Activated CD4-positive, alpha-beta T cell treated with anti-CD3 and anti-CD28 coated beads for 48 hours (primary cell): ENCODE results near the gene RGL1.
"Not testable (repeated sequence)": the region's sequence is repeated elsewhere in the genome, so short reads cannot be mapped to it uniquely, and the experiment has no call there.

Experiments used
- DNase-seq: peaks from one replicate; pipeline ENCODE4 v3.0.0-alpha.2; 2020

Gene RGL1

DNA sequence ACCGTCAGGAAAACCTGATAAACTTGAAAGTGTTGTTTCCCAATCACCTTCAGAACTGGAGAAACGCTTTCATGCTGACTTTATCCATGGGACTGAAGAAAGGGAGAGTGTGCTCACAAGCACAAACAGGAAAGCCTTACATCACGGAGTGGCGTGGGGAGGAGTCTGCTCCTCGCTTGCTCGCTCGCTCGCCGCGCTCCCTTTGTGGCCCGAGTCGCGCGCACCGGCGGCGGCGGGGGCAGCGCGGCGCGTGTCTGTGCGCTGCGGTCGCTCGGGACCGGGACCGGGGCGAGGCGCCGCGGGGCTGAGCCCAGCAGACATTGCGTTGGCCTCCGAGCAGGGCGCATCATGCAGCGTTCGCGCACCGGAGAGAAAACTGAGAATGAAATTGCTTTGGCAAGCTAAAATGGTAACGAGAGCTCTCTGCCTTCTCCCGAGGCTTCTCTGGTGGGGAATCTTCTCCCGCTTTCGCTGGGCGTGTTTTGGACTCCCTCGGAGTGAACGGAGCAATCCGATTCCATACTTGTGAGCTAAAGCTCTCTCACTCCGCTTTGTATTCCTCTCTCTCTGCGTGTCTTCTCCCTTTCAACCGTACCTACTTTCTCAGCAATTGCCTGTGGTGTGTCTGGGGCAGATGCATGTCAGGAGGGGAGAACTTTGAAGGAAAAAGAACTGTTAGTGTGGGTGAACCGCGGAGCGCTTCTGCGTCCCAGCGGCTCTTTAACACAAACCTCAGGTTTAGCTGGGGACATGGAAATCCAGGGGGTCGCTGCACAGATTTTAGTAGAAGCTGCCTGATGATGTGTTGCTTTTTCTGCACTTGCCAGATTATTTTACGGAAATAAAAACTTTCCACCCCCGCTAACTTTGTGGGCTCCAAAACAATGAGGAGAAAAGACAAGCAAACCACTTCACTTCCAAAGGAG, at the start of gene RGL1:
Gene RGL1, plus strand, starts transcription at position 205 of the 926 bp plus-strand sequence. Its CDS starts 178 bp downstream, at position 383.
- peak; percentile 38 for DNase-seq

GRCh38 chr1:183756326-183756725, 48.6 kb upstream of the RGL1 start:
- DNase-seq: no peak

DNA sequence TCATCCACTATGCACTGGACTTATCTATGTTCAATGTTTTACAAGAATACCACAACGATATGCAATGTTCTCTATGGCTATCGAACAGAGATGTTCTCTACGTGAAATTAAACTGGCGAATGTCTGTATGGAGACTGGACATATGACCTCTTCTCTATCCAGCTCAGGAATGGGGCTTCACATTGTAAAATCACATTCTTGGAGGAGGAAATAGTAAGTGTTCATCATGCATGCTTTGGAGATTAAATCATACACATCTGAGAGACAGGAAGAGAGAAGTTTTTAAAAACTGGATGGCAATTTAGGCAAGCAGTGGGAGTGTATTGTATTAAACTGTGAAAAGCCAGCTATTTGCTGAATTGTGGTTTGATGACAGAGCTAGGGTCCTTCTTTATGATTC, 47.9 kb upstream of the RGL1 start:
- DNase-seq: no peak

DNA sequence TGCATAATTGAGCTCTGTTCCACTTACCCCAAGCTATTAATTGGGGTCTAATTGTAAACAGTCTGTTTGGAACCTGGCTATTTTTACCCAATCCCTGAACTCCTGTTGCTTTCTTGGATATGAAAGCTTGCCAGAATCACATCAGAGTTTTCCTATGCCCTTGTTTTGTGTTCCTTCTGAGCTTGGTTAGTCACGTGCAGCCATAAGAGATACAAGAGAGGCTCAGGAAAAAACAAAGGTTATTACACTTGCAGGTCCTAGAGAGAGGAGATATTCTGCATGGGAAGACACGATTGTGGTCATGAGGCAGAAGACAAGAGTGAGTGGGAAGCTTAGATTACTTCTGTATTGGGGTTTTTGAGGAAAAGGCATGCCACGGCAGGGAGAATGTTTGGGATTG, 46.0 kb upstream of the RGL1 start:
- no peak for DNase-seq

DNA sequence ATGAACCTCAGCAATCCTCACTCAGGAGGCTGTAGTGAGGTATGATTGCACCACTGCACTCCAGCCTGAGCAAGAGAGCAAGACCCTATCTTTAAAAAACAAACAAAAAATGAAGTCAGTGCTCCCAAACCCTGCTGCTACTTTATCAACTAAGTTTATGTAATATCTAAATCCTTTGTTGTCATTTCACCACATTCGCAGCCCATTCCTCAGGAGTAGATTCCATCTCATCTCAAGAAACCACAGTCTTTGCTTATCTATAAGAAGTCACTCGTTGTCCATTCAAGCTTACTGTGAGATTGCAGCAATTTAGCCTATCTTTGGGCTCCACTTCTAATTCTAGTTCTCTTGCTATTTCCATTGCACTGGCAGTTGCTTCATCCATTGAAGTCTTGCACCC, 44.3 kb upstream of the RGL1 start:
- DNase-seq: no peak

DNA sequence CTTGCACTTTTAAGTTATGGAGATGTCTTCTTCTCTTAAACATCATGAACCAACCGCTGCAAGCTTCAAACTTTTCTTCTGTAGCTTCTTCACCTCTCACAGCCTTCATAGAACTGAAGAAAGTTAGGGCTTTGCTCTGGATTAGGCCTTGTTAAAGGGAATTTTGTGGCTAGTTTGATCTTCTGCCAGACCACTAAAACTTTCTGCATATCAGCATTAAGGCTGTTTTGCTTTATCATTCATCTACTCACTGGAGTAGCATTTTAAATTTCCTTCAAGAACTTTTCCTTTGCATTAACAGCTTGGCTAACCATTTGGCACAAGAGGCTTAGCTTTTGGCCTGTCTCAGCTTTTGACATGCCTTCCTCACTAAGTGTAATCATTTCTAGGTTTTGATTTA, 43.0 kb upstream of the RGL1 start:
- DNase-seq: no peak

DNA sequence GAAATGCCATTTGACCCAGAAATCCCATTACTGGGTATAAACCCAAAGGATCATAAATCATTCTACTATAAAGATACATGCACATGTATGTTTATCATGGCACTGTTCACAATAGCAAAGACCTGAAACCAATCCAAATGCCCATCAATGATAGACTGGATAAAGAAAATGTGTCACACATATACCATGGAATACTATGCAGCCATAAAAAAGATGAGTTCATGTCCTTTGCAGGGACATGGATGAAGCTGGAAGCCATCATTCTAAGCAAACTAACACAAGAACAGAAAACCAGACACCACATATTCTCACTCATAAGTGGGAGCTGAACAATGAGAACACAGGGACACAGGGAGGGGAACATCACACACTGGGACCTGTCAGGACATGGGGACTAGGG, 42.1 kb upstream of the RGL1 start:
- DNase-seq: not testable (repeated sequence)

GRCh38 chr1:183764981-183765380, 39.9 kb upstream of the RGL1 start:
- DNase-seq: no peak

- no peak for DNase-seq
These were observed 34.7 kb upstream of the RGL1 start for GRCh38 chr1:183769956-183770815.

- no peak for DNase-seq
These were observed 34.1 kb upstream of the RGL1 start for GRCh38 chr1:183770816-183771128.

- no peak for DNase-seq
These were observed 31.2 kb upstream of the RGL1 start for GRCh38 chr1:183773482-183774274.

DNA sequence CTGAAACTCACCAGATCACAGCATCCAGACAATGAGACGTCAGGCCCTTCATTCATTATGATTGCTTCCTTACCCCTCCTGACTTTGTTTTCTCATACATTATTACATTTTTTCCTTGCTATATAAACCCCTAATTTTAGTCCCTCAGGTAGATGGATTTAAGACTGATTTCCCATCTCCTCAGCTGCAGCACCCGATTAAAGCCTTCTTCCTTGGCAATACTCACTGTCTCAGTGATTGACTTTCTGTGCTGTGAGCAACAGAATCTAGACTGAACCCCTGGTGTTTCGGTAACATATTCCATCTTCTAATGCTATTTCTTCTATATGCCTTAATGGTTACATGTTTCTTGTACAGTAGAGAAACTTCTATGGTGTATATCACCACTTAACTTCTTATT, 30.0 kb upstream of the RGL1 start:
- DNase-seq: no peak

DNA sequence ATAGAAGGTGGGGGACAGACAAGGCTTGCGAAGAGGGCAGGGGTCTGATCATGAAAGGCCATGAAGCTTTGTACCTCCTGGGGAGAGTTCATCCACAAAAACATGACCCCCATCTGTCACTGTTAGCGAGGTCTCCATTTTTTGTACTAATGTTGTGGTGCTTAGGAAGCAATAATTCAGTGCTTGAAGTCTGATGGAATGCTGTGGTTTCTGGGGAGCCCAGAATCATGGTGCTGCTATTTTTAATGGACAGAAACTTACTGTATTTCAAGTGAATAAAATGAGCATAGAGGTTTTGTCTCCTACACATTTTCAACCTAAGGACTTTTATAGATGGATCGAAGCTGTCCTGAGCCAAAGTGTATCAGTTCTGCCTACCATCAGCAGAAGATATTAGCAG, 28.2 kb upstream of the RGL1 start:
- DNase-seq: no peak

GRCh38 chr1:183777328-183777727, 27.6 kb upstream of the RGL1 start:
- DNase-seq: no peak

DNA sequence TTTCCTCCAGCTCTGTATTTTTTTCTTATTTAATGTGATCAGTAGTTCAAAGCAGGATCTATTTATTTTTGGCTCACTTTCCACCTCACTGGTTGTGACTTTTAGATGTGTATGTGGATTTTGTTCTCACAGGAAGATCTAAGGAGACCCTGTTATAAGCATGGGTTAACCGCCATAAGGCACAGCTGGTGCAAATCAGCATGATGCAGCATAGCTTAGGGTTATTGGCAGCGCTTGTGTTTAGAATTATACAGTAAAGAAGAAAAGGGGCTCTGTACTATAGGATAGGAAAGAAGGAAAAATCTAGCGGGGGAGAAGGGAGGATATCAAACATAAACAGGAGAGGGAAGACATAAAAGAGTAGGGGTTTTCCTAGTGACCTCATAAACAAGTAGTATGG, 26.9 kb upstream of the RGL1 start:
- DNase-seq: no peak

DNA sequence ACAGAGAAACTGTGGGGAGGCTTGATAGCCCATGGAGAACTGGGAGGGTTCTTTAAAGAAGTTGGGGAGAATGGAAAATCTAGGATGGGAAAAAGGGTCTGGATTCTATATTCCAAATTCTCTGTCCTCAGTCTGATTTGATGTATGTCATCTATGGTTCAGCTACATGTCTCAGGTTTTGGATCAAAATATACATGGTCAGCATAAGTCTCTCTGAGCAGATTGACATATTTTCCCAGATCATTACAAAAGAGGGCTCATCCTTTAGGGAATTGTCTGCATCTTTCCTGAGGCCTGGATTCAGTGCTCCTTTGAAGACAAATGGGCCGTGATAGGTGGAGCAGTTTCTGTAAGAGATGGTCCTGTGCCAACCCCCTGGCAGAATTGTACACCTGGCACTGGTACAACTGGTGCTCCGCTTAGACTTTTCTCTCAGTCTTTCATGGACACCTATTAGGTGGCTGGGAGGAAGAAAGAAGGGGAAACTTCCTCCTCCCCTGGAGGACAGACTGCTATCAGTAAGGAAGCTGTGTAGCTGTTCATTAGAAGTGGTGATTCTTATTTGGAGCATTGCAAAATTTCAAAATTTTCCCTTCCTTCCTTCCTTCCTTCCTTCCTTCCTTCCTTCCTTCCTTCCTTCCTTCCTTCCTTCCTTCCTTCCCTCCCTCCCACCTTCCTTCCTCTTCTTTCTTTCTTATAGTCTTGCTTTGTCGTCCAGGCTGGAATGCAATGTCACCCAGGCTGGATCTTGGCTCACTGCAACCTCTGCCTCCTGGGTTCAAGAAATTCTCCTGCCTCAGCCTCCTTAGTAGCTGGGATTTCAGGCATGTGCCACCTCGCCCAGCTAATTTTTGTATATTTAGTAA, 26.1 kb upstream of the RGL1 start:
- DNase-seq: no peak

DNA sequence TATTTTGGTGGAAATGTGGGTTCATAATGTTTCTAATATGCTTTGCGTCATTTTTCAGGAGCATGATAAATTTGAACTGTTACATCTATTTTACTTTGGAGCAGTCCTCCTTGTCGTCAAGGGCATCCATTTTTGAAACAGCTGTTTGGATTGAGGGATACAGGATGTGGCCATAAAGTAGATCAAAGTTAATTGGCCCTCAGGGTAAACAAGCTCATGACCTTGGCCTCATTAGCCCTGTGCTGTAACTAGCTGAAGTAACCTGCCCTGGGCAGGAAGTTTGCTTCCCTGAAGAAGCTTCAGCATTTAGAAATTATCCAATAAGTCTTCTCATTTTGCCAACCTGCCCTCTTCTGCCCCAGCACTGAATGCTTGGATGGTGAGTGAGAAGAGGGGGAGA, 24.8 kb upstream of the RGL1 start:
- DNase-seq: no peak

- DNase-seq: no peak
These were observed 24.2 kb upstream of the RGL1 start for GRCh38 chr1:183780757-183781156.

DNA sequence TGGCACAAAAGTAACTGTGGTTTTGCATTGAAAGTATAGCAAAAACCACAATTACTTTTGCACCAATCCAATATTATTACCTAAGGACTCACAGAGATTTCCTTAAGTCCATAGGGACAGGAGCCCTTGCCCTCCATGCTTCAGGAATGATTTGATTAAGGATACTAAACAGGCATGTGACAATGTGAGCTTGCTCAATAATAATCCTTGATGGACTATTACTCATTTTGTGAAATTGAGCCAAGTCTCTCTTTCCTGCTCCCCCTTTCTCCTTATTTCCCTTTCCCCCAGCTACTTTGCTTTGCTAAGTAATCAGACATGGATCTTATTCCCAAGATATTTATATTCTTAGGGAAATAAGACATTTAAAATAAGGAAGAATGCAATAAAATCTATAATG, 21.6 kb upstream of the RGL1 start:
- no peak for DNase-seq

GRCh38 chr1:183783767-183784637, 20.9 kb upstream of the RGL1 start:
- no peak for DNase-seq

DNA sequence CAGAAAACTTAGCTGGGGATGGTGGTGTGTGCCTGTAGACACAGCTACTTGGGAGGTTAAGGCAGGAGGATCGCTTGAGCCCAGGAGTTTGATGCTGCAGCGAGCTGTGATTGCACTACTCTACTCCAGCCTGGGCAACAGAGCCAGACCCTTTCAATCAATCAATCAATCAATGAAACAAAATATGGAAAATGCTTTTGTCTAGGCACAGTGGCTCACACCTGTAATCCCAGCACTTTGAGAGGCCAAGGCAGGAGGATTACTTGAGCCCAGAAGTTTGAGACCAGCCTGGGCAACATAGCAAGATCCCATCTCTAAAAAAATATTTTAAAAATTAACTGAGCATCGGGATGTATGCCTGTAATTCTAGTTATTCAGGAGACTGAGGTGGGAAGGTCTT, 19.0 kb upstream of the RGL1 start:
- not testable (repeated sequence) for DNase-seq
